ENCODE data around the gene ITGAV. TPM values are rescaled to one million over a fixed set of nuclear protein-coding genes. Genes with fewer than 3 reads are reported as not detected.

ITGAV gene
- total RNA-seq, 1 donor = 311 TPM

GRCh38 chr2:186641807-186642321, 52.0 kb downstream of the ITGAV start:
- Histone ChIP-seq H4K20me1 (ENCODE audit: insufficient read depth, low read length) (no peaks in the 10 kb centered on the region), H3K9me3 (ENCODE audit: low read depth, low read length) (no peaks in the 10 kb centered on the region), H3K27me3 (ENCODE audit: insufficient read depth, low read length) (no peaks in the 10 kb centered on the region), H3K36me3 (ENCODE audit: insufficient read depth, low read length) (peaks cover 66% of the 10 kb centered on the region), H3K4me1 (ENCODE audit: insufficient read depth, low read length) (peaks cover 19% of the 10 kb centered on the region), H3K27ac (ENCODE audit: low read depth, low read length) (no peak overlapping the region), H3K4me3 (ENCODE audit: insufficient read depth, low read length) (no peak overlapping the region), H2AFZ (ENCODE audit: low read length) (no peak overlapping the region), H3K79me2 (ENCODE audit: insufficient read depth, low read length) (no peaks in the 10 kb centered on the region), H3K4me2 (ENCODE audit: insufficient read depth, low read length) (no peak overlapping the region)
- DNase-seq (ENCODE audit: insufficient read length, low spot score, missing footprints) = peak; percentile 44
- TF ChIP-seq CTCF (IDR thresholded peaks at IDR 0.05; ENCODE audit: extremely low read depth, low read depth, low read length) = peak; percentile 79

- TF ChIP-seq CTCF (IDR thresholded peaks at IDR 0.05; ENCODE audit: extremely low read depth, low read depth, low read length) = no peak
- Histone ChIP-seq H4K20me1 (ENCODE audit: insufficient read depth, low read length) (no peaks in the 10 kb centered on the region), H3K9me3 (ENCODE audit: low read depth, low read length) (no peaks in the 10 kb centered on the region), H2AFZ (ENCODE audit: low read length) (no peak overlapping the region), H3K4me3 (ENCODE audit: insufficient read depth, low read length) (no peak overlapping the region), H3K79me2 (ENCODE audit: insufficient read depth, low read length) (no peaks in the 10 kb centered on the region), H3K27ac (ENCODE audit: low read depth, low read length) (no peak overlapping the region), H3K27me3 (ENCODE audit: insufficient read depth, low read length) (no peaks in the 10 kb centered on the region), H3K4me1 (ENCODE audit: insufficient read depth, low read length) (peaks cover 14% of the 10 kb centered on the region), H3K36me3 (ENCODE audit: insufficient read depth, low read length) (peaks cover 64% of the 10 kb centered on the region), H3K4me2 (ENCODE audit: insufficient read depth, low read length) (no peak overlapping the region)
- no peak for DNase-seq (ENCODE audit: insufficient read length, low spot score, missing footprints)
Measured at GRCh38 chr2:186644791-186645190, 54.9 kb downstream of the ITGAV start.

DNA sequence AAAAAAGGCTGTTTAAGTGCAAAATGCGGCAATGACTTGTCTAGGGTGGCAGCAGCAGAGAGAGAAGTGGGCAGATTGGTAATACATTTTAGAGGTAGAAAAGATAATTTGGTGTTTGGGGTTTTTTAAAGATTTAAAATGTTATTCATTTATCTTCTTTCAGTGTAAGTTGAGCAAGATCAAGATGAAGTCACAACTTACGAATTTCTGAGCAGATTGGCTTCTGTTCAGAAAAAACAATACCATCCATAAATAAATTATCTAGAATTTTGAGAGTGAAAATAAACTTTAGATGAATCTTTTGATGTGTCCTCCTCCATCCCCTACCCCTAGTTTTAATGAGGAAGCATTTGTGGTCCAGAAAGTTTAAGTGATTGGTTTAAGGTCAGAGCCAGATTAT, 56.1 kb downstream of the ITGAV start:
- DNase-seq (ENCODE audit: insufficient read length, low spot score, missing footprints) = peak; percentile 37
- Histone ChIP-seq H3K4me3 (ENCODE audit: insufficient read depth, low read length) (no peak overlapping the region), H3K27ac (ENCODE audit: low read depth, low read length) (peak overlapping the region; percentile 39), H3K9me3 (ENCODE audit: low read depth, low read length) (no peaks in the 10 kb centered on the region), H3K4me2 (ENCODE audit: insufficient read depth, low read length) (peak overlapping the region; percentile 35), H2AFZ (ENCODE audit: low read length) (no peak overlapping the region), H4K20me1 (ENCODE audit: insufficient read depth, low read length) (no peaks in the 10 kb centered on the region), H3K4me1 (ENCODE audit: insufficient read depth, low read length) (peaks cover 13% of the 10 kb centered on the region), H3K36me3 (ENCODE audit: insufficient read depth, low read length) (peaks cover 64% of the 10 kb centered on the region), H3K79me2 (ENCODE audit: insufficient read depth, low read length) (no peaks in the 10 kb centered on the region), H3K27me3 (ENCODE audit: insufficient read depth, low read length) (no peaks in the 10 kb centered on the region)
- TF ChIP-seq CTCF (IDR thresholded peaks at IDR 0.05; ENCODE audit: extremely low read depth, low read depth, low read length) = no peak

DNA sequence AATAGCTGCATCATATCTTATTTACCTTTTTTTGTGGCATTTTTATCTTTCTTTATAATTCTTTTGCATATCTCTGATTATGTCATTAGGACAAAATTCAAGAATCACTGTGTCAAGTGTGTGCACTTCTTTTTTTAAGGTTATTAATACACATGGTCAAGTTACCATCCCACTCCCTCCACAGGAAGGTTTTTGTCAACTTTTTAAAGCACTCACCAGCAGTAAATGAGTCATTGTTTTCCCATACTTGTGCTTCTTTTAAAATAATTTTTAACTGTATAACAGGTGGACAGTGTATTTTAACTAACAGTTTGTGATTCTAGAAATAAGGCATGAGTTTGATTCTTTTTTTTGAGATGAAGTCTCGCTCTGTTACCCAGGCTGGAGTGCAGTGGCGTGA, 58.3 kb downstream of the ITGAV start:
- Histone ChIP-seq H3K9me3 (ENCODE audit: low read depth, low read length) (no peaks in the 10 kb centered on the region), H3K36me3 (ENCODE audit: insufficient read depth, low read length) (peaks cover 58% of the 10 kb centered on the region), H3K27me3 (ENCODE audit: insufficient read depth, low read length) (no peaks in the 10 kb centered on the region), H2AFZ (ENCODE audit: low read length) (no peak overlapping the region), H3K27ac (ENCODE audit: low read depth, low read length) (no peak overlapping the region), H3K4me3 (ENCODE audit: insufficient read depth, low read length) (no peak overlapping the region), H3K4me2 (ENCODE audit: insufficient read depth, low read length) (no peak overlapping the region), H4K20me1 (ENCODE audit: insufficient read depth, low read length) (no peaks in the 10 kb centered on the region), H3K4me1 (ENCODE audit: insufficient read depth, low read length) (peaks cover 13% of the 10 kb centered on the region), H3K79me2 (ENCODE audit: insufficient read depth, low read length) (no peaks in the 10 kb centered on the region)
- DNase-seq (ENCODE audit: insufficient read length, low spot score, missing footprints) = peak; percentile 43
- no peak for TF ChIP-seq CTCF (IDR thresholded peaks at IDR 0.05; ENCODE audit: extremely low read depth, low read depth, low read length)

Measured in osteoblast (primary cell).